Neural cell (in vitro differentiated cells): ENCODE data around the gene COASY.

Source experiments
- CTCF ChIP-seq: fragments of 450-650 bp; IDR thresholded peaks from 2 replicates; pipeline ENCODE4 v1.5.1; 2014; ENCODE audit warnings: antibody characterized with exemption, mild to moderate bottlenecking, moderate library complexity; ENCODE audit not compliant: poor library complexity, severe bottlenecking
- POLR2AphosphoS5 ChIP-seq: IDR thresholded peaks from 2 replicates; pipeline ENCODE4 v1.6.1; 2012
- SMC3 ChIP-seq: fragments of 450-650 bp; conservative IDR thresholded peaks from 2 replicates; pipeline ENCODE4 v1.6.1; 2014; ENCODE audit warnings: antibody characterized with exemption, mild to moderate bottlenecking, moderate library complexity; ENCODE audit not compliant: poor library complexity
- TF ChIP-seq, protein P1 (sequence below): IDR thresholded peaks from 2 replicates; pipeline ENCODE4 v1.6.1; 2012; ENCODE audit warnings: borderline replicate concordance

DNA sequence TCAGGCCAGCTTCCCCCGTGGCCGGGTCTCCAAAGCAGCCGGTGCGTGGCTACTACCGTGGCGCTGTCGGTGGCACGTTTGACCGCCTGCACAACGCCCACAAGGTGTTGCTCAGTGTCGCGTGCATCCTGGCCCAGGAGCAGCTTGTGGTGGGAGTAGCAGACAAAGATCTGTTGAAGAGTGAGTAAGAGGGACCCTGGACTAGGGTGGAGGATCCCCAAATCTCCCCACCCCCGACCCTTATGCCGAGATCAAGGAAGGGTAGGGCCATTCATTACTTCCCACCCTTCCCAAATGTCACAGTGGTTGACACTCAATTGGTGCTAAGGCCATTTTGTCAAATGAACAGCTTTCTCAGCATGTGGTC lies 1.2 kb downstream of the COASY start:
- TF ChIP-seq CTCF (no peak), POLR2AphosphoS5 (no peak), SMC3 (no peak)
- TF ChIP-seq, protein P1, sequence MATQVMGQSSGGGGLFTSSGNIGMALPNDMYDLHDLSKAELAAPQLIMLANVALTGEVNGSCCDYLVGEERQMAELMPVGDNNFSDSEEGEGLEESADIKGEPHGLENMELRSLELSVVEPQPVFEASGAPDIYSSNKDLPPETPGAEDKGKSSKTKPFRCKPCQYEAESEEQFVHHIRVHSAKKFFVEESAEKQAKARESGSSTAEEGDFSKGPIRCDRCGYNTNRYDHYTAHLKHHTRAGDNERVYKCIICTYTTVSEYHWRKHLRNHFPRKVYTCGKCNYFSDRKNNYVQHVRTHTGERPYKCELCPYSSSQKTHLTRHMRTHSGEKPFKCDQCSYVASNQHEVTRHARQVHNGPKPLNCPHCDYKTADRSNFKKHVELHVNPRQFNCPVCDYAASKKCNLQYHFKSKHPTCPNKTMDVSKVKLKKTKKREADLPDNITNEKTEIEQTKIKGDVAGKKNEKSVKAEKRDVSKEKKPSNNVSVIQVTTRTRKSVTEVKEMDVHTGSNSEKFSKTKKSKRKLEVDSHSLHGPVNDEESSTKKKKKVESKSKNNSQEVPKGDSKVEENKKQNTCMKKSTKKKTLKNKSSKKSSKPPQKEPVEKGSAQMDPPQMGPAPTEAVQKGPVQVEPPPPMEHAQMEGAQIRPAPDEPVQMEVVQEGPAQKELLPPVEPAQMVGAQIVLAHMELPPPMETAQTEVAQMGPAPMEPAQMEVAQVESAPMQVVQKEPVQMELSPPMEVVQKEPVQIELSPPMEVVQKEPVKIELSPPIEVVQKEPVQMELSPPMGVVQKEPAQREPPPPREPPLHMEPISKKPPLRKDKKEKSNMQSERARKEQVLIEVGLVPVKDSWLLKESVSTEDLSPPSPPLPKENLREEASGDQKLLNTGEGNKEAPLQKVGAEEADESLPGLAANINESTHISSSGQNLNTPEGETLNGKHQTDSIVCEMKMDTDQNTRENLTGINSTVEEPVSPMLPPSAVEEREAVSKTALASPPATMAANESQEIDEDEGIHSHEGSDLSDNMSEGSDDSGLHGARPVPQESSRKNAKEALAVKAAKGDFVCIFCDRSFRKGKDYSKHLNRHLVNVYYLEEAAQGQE = no peak
